IPS DF 6.9 (cell line): Measurements from ENCODE around the gene RALGPS1.

Source experiments
- DNase-seq: peaks from one replicate; pipeline ENCODE4 v3.0.0-alpha.2; 2013; ENCODE audit warnings: low read depth, low spot score
- H3K27ac ChIP-seq: one replicate; pipeline ENCODE4 v1.5.1; 2013; ENCODE audit warnings: low read length, control low read depth
- H3K27me3 ChIP-seq: 2 replicates; pipeline ENCODE4 v1.6.1; 2013; ENCODE audit warnings: mild to moderate bottlenecking, low read length; ENCODE audit not compliant: control insufficient read depth, insufficient read depth
- H3K36me3 ChIP-seq: 2 replicates; pipeline ENCODE4 v1.6.1; 2013; ENCODE audit warnings: low read length; ENCODE audit not compliant: control insufficient read depth, insufficient read depth
- H3K4me1 ChIP-seq: 2 replicates; pipeline ENCODE4 v1.6.1; 2013; ENCODE audit warnings: low read length; ENCODE audit not compliant: control insufficient read depth, insufficient read depth
- H3K4me3 ChIP-seq: 2 replicates; pipeline ENCODE4 v1.5.1; 2013; ENCODE audit warnings: mild to moderate bottlenecking, low read length
- H3K9me3 ChIP-seq: 2 replicates; pipeline ENCODE4 v1.6.1; 2013; ENCODE audit warnings: low read length, inconsistent platforms; ENCODE audit not compliant: control insufficient read depth, insufficient read depth
- WGBS: extraction: QIAGEN DNeasy Blood & Tissue Kit; methylation state at CpG from one replicate; pipeline ENCODE4 v1.1.7; 2013; ENCODE audit warnings: mixed read lengths, missing lambda C conversion rate; ENCODE audit not compliant: insufficient read length, insufficient coverage; 5-methylcytosine and 5-hydroxymethylcytosine counted together

Gene RALGPS1

DNA sequence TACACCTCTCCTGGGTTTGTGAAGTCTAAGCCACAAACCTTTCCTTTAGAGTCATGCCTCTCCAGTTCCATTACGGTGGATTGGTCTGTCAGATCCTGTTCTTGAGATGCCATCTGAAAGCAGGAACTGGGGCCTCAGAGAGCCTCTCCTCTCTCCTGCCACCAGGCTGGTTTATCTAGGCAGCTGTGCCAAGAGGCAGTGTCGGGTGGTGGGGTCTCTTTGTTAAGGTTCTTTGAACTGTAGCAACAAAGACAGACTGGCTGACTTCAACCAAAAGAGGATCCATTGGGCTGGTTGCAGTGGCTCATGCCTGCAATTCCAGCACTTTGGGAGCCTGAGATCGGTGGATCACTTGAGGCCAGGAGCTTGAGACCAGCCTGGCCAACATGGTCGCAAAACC is 273.8 kb downstream of the RALGPS1 start:
- Histone ChIP-seq H3K4me1 (no peaks in the 10 kb centered on the region), H3K27me3 (no peaks in the 10 kb centered on the region), H3K36me3 (no peaks in the 10 kb centered on the region), H3K4me3 (no peak overlapping the region), H3K9me3 (no peaks in the 10 kb centered on the region), H3K27ac (no peak overlapping the region)
- no peak for DNase-seq
- WGBS: no CpG with 5 or more reads among the region's 4 CpGs

DNA sequence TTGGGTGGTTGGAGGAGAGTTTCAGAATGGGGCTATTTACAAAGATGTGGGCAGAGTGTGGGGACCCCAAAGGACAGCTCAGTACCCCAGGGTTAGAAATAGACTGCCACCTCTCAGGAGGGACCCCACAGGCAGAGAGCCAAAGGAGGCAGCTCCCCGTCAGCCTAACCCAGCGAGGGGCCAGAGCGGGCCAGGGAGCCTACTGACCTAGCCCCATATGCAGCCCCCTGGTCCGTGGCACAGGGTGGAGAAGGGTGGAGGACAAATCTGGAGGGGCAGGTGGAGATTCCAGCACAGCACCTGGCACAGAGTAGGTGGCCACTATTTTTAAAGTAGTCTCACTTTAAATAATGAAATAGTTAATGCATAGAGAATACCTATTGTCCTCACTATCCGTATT is 275.0 kb downstream of the RALGPS1 start:
- Histone ChIP-seq H3K27ac (no peak overlapping the region), H3K27me3 (no peaks in the 10 kb centered on the region), H3K4me1 (no peaks in the 10 kb centered on the region), H3K36me3 (no peaks in the 10 kb centered on the region), H3K4me3 (no peak overlapping the region), H3K9me3 (no peaks in the 10 kb centered on the region)
- DNase-seq: no peak
- WGBS: no CpG with 5 or more reads among the region's 5 CpGs

DNA sequence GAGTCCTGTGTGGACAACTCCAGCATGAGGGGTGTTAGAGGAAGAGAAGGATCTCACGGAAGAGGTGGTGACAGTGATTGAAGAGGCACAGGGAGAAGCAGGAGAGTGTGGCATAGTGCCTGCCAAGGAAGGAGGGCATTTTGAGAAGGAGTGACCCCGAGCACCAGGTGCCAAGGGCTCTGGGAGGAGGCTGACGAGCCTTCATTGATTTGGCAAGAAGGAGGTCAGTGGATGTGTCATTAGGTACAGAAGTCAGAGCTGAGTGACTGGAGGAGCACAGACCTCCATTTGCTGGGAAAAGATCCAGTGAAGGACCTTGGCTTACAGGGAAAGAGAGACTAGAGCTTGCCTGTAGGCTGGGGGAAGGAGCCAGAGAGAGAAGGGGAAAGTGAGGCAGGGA is 278.2 kb downstream of the RALGPS1 start:
- Histone ChIP-seq H3K36me3 (no peaks in the 10 kb centered on the region), H3K4me1 (no peaks in the 10 kb centered on the region), H3K27me3 (no peaks in the 10 kb centered on the region), H3K9me3 (no peaks in the 10 kb centered on the region), H3K4me3 (no peak overlapping the region), H3K27ac (no peak overlapping the region)
- no CpG with 5 or more reads among the region's 3 CpGs for WGBS
- no peak for DNase-seq

DNA sequence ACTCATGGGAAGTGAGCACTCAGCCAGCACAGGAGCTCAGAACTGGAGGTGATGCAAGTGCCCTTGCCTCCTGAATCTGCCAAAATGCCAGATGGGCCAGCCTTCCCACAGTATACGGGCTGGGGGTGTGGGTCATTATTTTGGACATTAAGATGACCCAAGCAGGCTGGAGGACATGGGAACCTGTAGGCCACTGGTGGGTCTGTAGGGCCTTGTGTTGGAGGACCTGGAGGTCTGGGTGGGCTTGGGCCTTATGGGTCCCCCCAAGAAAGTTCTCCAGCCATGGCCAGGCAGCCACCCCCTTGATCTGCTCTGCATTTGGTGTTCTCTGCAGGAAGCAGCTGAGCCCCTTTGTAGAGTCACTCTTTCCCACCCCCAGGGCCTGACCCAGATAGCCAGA is 278.9 kb downstream of the RALGPS1 start:
- Histone ChIP-seq H3K4me1 (no peaks in the 10 kb centered on the region), H3K27ac (no peak overlapping the region), H3K4me3 (no peak overlapping the region), H3K27me3 (no peaks in the 10 kb centered on the region), H3K9me3 (no peaks in the 10 kb centered on the region), H3K36me3 (no peaks in the 10 kb centered on the region)
- DNase-seq: no peak
- no CpG with 5 or more reads among the region's 1 CpG for WGBS

DNA sequence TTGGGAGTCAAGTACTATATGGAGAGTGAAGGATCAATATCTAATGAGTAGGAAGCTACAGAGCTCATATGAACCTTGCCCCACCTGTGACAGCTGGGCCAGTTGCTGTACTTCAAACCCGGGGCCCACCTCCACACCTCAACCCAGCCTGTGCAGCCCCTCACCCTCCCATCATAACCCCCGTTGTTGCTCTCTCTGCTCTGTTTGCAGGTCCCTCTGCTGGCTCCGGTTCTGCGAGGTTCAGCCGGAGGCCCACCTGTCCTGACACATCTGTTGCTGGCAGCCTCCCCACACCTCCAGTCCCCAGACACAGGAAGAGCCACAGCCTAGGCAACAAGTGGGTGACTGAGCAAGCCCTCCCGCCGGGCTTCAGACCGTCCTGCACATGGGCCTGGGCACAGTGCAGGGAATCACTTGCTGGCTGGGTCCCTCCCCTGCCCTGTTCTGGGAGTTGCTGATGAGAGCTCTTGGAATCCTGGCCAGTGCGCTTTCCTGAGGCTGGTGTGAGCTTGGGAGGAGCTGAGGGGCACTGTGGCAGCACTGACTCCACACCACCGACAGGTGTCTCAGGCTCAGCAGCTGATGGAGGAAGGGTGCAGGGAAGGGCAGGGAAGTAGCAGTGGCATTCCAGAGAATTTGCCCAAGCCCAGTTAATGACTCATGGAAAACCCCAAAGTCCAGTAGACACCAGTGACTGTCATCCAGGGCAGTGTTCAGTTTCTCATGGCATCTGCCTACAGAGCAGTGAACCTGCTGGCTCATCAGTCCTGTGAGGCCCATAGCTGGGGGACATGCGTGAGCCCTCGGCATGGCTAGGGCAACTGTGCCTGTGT is 280.5 kb downstream of the RALGPS1 start:
- Histone ChIP-seq H3K4me3 (no peak overlapping the region), H3K36me3 (no peaks in the 10 kb centered on the region), H3K27me3 (no peaks in the 10 kb centered on the region), H3K9me3 (no peaks in the 10 kb centered on the region), H3K27ac (no peak overlapping the region), H3K4me1 (no peaks in the 10 kb centered on the region)
- DNase-seq: no peak
- no CpG with 5 or more reads among the region's 12 CpGs for WGBS

DNA sequence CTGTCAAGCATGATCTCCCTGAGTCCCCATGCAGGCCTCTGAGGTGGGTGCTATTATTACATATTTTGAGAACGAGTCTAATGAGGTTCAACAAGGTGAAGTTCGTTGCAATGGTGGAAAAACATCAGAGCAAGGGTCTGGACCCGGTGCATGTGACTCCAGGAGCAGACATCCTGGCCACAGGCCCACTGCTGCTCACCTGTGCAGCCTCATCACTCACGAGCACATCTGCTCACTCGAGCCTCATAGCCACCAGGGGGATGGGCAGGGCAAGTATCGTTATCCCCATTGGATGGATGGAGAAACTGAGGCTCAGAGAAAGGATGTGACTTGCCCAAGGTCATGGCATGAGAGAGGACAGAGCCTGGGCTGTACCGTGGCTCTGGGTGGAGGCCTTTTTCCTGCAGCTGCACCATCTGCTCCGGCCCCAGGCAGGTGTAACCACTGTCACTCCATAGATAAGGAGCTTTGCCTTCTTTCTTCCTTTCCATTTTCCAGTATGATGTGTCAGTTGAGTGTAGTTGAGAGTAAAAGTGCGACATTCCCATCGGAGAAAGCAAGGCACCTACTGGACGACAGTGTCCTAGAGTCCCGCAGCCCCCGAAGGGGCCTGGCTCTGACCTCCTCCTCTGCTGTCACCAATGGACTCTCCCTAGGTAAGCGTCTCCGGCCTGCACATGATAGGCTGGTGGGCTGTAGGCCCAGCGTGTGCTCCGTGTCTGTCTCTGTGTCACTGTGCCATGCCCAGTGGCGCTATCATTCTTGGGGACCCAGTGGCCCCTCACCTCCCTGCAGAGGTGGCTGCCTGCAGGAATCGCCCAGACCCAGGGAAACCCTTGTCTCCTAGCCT is 281.6 kb downstream of the RALGPS1 start:
- WGBS: no CpG with 5 or more reads among the region's 19 CpGs
- no peak for DNase-seq
- H3K9me3 ChIP-seq: no peaks in the 10 kb centered on the region

DNA sequence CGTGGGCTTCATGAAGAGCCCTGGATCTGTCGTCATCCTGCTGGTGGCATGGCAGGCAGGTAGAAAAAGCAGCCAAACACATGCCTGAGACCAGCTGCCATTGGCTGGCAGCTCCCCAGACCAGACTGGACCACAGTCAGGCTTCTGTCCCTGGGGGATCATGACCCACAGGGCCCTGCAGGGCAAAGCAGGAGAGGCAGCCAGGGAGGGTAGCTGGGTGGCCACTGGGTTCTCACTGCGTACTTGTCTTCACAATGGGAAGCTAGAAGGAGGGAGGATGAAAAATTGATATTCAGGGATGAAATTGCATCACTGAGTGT is 282.2 kb downstream of the RALGPS1 start:
- H3K27ac ChIP-seq: no peak overlapping the region
- no peak for DNase-seq
- WGBS: no CpG with 5 or more reads among the region's 3 CpGs
- no peaks in the 10 kb centered on the region for H3K9me3 ChIP-seq
- H3K4me3 ChIP-seq: no peak overlapping the region
- H3K4me1 ChIP-seq: no peaks in the 10 kb centered on the region
- no peaks in the 10 kb centered on the region for H3K27me3 ChIP-seq
- no peaks in the 10 kb centered on the region for H3K36me3 ChIP-seq

More for the DNA sequence above, 281.6 kb downstream of the RALGPS1 start:
- no peak overlapping the region for H3K27ac ChIP-seq
- no peaks in the 10 kb centered on the region for H3K36me3 ChIP-seq
- H3K4me1 ChIP-seq: no peaks in the 10 kb centered on the region
- H3K4me3 ChIP-seq: no peak overlapping the region
- H3K27me3 ChIP-seq: no peaks in the 10 kb centered on the region

- no peak overlapping the region for H3K4me3 ChIP-seq
- DNase-seq: no peak
- H3K36me3 ChIP-seq: no peaks in the 10 kb centered on the region
- no CpG with 5 or more reads among the region's 13 CpGs for WGBS
- H3K4me1 ChIP-seq: no peaks in the 10 kb centered on the region
- H3K27ac ChIP-seq: no peak overlapping the region
- no peaks in the 10 kb centered on the region for H3K9me3 ChIP-seq
- no peaks in the 10 kb centered on the region for H3K27me3 ChIP-seq
Measured at GRCh38 chr9:127197186-127197860, 282.7 kb downstream of the RALGPS1 start.

- Histone ChIP-seq H3K27me3 (no peaks in the 10 kb centered on the region), H3K27ac (no peak overlapping the region), H3K36me3 (no peaks in the 10 kb centered on the region), H3K9me3 (no peaks in the 10 kb centered on the region), H3K4me3 (no peak overlapping the region), H3K4me1 (no peaks in the 10 kb centered on the region)
- no CpG with 5 or more reads among the region's 8 CpGs for whole genome bisulfite sequencing
- DNase-seq: no peak
Measured at GRCh38 chr9:127197861-127198430, 283.4 kb downstream of the RALGPS1 start.

- Histone ChIP-seq H3K4me3 (no peak overlapping the region), H3K36me3 (no peaks in the 10 kb centered on the region), H3K4me1 (no peaks in the 10 kb centered on the region), H3K27ac (no peak overlapping the region), H3K27me3 (no peaks in the 10 kb centered on the region), H3K9me3 (no peaks in the 10 kb centered on the region)
- no peak for DNase-seq
- no CpG with 5 or more reads among the region's 7 CpGs for WGBS
Measured at GRCh38 chr9:127198587-127198986, 284.0 kb downstream of the RALGPS1 start.
